A673 (cell line): Measurements from ENCODE around the gene NANS.

Experiments used
- CTCF ChIP-seq: fragments of 300-800, 200-600 bp; sonication (generic); conservative IDR thresholded peaks from 2 replicates; pipeline ENCODE4 v1.5.1; 2017; ENCODE audit warnings: low read depth, mild to moderate bottlenecking, antibody characterized with exemption, low read length, moderate library complexity, mixed read lengths
- EZH2 ChIP-seq: fragments of 200-600 bp; sonication (generic); IDR thresholded peaks from 2 replicates; pipeline ENCODE4 v1.6.1; 2017; ENCODE audit warnings: borderline replicate concordance, low read depth, mild to moderate bottlenecking, mixed read lengths, antibody characterized with exemption, low read length; ENCODE audit not compliant: poor library complexity, severe bottlenecking

- TF ChIP-seq EZH2 (no peak), CTCF (no peak)
These were observed 45.4 kb upstream of the NANS start for GRCh38 chr9:98011122-98011521.
